ENCODE results near the gene PAX6. TPM values are rescaled to one million over a fixed set of nuclear protein-coding genes. Genes with fewer than 3 reads are reported as not detected.

The PAX6 gene
- total and polyA plus RNA-seq, 8 donors: 0.03 to 57.9 (median 1.2) TPM; not detected in 1

DNA sequence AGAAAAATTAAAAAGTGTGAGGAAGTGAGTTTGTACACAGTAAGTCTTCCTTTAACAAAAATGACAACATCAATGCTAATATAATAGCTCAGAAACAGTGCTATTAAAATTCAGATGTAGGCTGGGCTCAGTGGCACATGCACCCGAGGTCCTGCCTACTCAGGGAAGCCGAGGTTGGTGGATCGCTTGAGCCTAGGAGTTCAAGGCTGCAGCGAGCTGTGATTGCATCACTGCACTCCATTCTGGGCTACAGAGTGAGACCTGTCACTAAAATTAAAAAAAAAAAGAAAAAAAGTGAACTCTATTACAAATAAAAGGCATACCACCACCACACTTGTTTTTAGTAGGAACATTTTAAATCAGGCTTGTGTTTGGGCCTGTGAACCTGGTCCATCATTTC lies 39.2 kb upstream of the PAX6 start:
- 82 to 89% (median 86%) methylated on average over 4 of the region's 4 CpGs for WGBS, 5 donors
- no peaks in the 10 kb centered on the region for H3K4me1 ChIP-seq
- no peak overlapping the region for H3K4me3 ChIP-seq
- peaks cover 0 to 5% (median 0%) of the 10 kb centered on the region in 3 donors for H3K27me3 ChIP-seq
- peaks cover 0 to 3% (median 1%) of the 10 kb centered on the region in 4 donors for H3K9me3 ChIP-seq
- H3K27ac ChIP-seq: no peak overlapping the region
- TF ChIP-seq POLR2AphosphoS5 (IDR thresholded peaks at IDR 0.05): no peak
- TF ChIP-seq POLR2A (IDR thresholded peaks at IDR 0.05): no peak
- TF ChIP-seq, protein P1, sequence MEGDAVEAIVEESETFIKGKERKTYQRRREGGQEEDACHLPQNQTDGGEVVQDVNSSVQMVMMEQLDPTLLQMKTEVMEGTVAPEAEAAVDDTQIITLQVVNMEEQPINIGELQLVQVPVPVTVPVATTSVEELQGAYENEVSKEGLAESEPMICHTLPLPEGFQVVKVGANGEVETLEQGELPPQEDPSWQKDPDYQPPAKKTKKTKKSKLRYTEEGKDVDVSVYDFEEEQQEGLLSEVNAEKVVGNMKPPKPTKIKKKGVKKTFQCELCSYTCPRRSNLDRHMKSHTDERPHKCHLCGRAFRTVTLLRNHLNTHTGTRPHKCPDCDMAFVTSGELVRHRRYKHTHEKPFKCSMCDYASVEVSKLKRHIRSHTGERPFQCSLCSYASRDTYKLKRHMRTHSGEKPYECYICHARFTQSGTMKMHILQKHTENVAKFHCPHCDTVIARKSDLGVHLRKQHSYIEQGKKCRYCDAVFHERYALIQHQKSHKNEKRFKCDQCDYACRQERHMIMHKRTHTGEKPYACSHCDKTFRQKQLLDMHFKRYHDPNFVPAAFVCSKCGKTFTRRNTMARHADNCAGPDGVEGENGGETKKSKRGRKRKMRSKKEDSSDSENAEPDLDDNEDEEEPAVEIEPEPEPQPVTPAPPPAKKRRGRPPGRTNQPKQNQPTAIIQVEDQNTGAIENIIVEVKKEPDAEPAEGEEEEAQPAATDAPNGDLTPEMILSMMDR (IDR thresholded peaks at IDR 0.05): no peak
- TF ChIP-seq EP300 (IDR thresholded peaks at IDR 0.05): no peak
- no peaks in the 10 kb centered on the region for H3K36me3 ChIP-seq
- intact Hi-C loops (cut with DNase I; ENCODE audit: low total_unique reads): no loop called here
- DNase-seq: no peak

DNA sequence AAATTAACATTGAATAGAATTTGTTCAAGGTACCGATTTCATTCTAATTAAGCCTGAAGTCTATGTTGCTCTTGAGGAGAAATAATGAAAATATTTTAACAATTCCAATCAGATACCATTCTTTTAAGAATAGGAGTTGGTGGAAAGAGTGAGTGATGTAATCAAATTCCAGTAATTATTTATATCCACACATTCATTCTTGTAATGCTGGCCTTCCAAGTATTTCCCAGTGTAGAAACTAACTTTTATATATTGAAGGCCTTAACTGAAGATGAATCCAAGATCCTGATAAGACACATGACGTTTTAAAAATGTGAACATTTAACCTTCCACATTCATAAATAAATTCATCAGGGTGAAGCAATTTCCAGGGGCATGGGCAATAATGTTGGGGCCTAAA lies 36.6 kb upstream of the PAX6 start:
- no peak overlapping the region for H3K4me3 ChIP-seq
- 73 to 79% (median 77%) methylated on average over 2 of the region's 2 CpGs for WGBS, 5 donors
- no peaks in the 10 kb centered on the region for H3K4me1 ChIP-seq
- peaks cover 0 to 8% (median 0%) of the 10 kb centered on the region in 3 donors for H3K27me3 ChIP-seq
- TF ChIP-seq, protein P1 (IDR thresholded peaks at IDR 0.05): no peak
- no peak for TF ChIP-seq POLR2A (IDR thresholded peaks at IDR 0.05)
- TF ChIP-seq POLR2AphosphoS5 (IDR thresholded peaks at IDR 0.05): no peak
- TF ChIP-seq EP300 (IDR thresholded peaks at IDR 0.05): no peak
- no peak overlapping the region for H3K27ac ChIP-seq
- no peaks in the 10 kb centered on the region for H3K9me3 ChIP-seq
- H3K36me3 ChIP-seq: no peaks in the 10 kb centered on the region
- intact Hi-C loops (cut with DNase I; ENCODE audit: low total_unique reads): no loop called here
- no peak for DNase-seq

DNA sequence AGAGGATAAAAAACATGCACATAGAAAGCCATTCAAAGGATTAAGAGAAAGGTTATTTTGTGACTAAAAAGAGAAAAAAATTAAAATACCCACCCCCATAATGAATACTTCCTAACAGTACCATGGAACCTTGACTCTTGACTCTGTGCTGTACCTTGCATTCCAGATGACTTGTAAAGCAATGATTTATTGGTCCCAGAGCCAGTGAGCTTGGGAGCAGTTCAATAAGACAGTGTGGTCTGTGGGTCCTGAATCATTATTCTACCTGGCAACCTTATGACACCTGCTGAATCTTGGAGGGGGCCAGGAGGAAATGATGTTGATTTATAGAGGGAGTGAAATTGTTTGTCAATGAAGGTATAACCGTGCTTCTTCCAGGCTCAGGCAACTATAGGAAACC lies 34.2 kb upstream of the PAX6 start:
- intact Hi-C loops (cut with DNase I; ENCODE audit: low total_unique reads): no loop called here
- peaks cover 0 to 31% (median 4%) of the 10 kb centered on the region in 3 donors for H3K27me3 ChIP-seq
- H3K4me1 ChIP-seq: no peaks in the 10 kb centered on the region
- H3K4me3 ChIP-seq: no peak overlapping the region
- WGBS, 5 donors: 63 to 78% (median 78%) methylated on average over 1 of the region's 1 CpG
- H3K27ac ChIP-seq: no peak overlapping the region
- H3K36me3 ChIP-seq: no peaks in the 10 kb centered on the region
- H3K9me3 ChIP-seq: no peaks in the 10 kb centered on the region
- no peak for DNase-seq
- TF ChIP-seq, protein P1 (IDR thresholded peaks at IDR 0.05): no peak
- TF ChIP-seq POLR2A (IDR thresholded peaks at IDR 0.05) (no peak), EP300 (IDR thresholded peaks at IDR 0.05) (no peak), POLR2AphosphoS5 (IDR thresholded peaks at IDR 0.05) (no peak)

DNA sequence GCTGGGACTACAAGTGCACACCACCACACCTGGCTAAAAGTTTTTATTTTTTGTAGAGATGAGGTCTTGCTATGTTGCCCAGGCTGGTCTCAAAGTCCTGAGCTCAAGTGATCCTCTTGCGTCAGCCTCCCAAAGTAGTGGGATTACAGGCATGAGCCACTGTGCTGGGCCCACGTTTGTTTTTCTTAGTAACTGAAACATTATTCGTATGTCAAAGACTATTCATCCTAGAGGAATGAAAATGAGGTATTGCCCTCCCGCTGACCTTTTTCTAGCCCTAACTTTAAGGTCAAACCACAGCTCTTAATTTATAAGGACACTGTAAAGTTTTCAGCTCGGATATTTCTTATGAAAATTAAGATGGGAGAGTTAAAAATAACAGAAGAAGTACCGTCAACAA lies 33.2 kb upstream of the PAX6 start:
- intact Hi-C loops (cut with DNase I; ENCODE audit: low total_unique reads): no loop called here
- H3K4me3 ChIP-seq: no peak overlapping the region
- no peaks in the 10 kb centered on the region for H3K4me1 ChIP-seq
- H3K27me3 ChIP-seq: peaks cover 0 to 41% (median 9%) of the 10 kb centered on the region in 3 donors
- WGBS, 5 donors: 45 to 50% (median 46%) methylated on average over 6 of the region's 6 CpGs
- DNase-seq: no peak
- no peak for TF ChIP-seq POLR2A (IDR thresholded peaks at IDR 0.05)
- TF ChIP-seq, protein P1 (IDR thresholded peaks at IDR 0.05): no peak
- no peak for TF ChIP-seq POLR2AphosphoS5 (IDR thresholded peaks at IDR 0.05)
- no peak for TF ChIP-seq EP300 (IDR thresholded peaks at IDR 0.05)
- no peaks in the 10 kb centered on the region for H3K36me3 ChIP-seq
- no peaks in the 10 kb centered on the region for H3K9me3 ChIP-seq
- no peak overlapping the region for H3K27ac ChIP-seq

All from stomach (tissue), 9 donors.